HepG2 (cell line): ENCODE results near the gene MISP3. TPM values are rescaled to one million over a fixed set of nuclear protein-coding genes. Genes with fewer than 3 reads are reported as not detected.

Experiments used
- ATF7 ChIP-seq, 2 experiments: fragments of 450-650 bp in 1 of 2; sonication (generic) in 1 of 2; formaldehyde crosslinking in 1 of 2; IDR thresholded peaks; 2 replicates each; pipeline versions ENCODE4 v1.4.0 to v1.6.1; 2016 to 2020; ENCODE audit warnings: antibody characterized with exemption in 1 of 2, mild to moderate bottlenecking in 1 of 2, missing genetic modification reagents in 1 of 2
- CENPX ChIP-seq: sonication (generic); formaldehyde crosslinking; IDR thresholded peaks from 2 replicates; pipeline ENCODE4 v1.9.0; 2021; ENCODE audit warnings: mild to moderate bottlenecking, missing genetic modification reagents, moderate library complexity
- DMTF1 ChIP-seq: sonication (generic); formaldehyde crosslinking; IDR thresholded peaks from 2 replicates; pipeline ENCODE4 v1.4.0; 2020; ENCODE audit warnings: mild to moderate bottlenecking, missing genetic modification reagents
- FIP1L1 ChIP-seq: fragments of 200-400 bp; formaldehyde crosslinking; IDR thresholded peaks from 2 replicates; pipeline ENCODE4 v1.6.1; 2018; ENCODE audit warnings: low read depth, mild to moderate bottlenecking, low read length, moderate library complexity, borderline replicate concordance; ENCODE audit not compliant: insufficient read depth
- FOXP4 ChIP-seq: sonication (generic); formaldehyde crosslinking; IDR thresholded peaks from 2 replicates; pipeline ENCODE4 v1.4.0; 2020; ENCODE audit warnings: missing genetic modification reagents
- GMEB1 ChIP-seq: sonication (generic); formaldehyde crosslinking; IDR thresholded peaks from 2 replicates; pipeline ENCODE4 v1.5.1; 2020; ENCODE audit warnings: missing genetic modification reagents, mild to moderate bottlenecking, borderline replicate concordance
- KMT2A ChIP-seq: sonication (generic); formaldehyde crosslinking; IDR thresholded peaks from 2 replicates; pipeline ENCODE4 v1.4.0; 2020; ENCODE audit warnings: missing genetic modification reagents
- RARA ChIP-seq: IDR thresholded peaks from 2 replicates; pipeline ENCODE4 v1.6.1; 2016; ENCODE audit warnings: missing genetic modification reagents, missing compliant biosample characterization
- SNRNP70 ChIP-seq: fragments of 200-400 bp; formaldehyde crosslinking; IDR thresholded peaks from 2 replicates; pipeline ENCODE4 v1.6.1; 2017; ENCODE audit warnings: mild to moderate bottlenecking, low read depth, low read length, moderate library complexity
- TRIM22 ChIP-seq: fragments of 450-650 bp; IDR thresholded peaks from 2 replicates; pipeline ENCODE4 v1.6.1; 2017
- WIZ ChIP-seq: sonication (generic); formaldehyde crosslinking; IDR thresholded peaks from 2 replicates; pipeline ENCODE4 v1.5.1; 2020; ENCODE audit warnings: mild to moderate bottlenecking, missing genetic modification reagents
- ZC3H4 ChIP-seq: sonication (generic); formaldehyde crosslinking; IDR thresholded peaks from 2 replicates; pipeline ENCODE4 v1.4.0; 2020; ENCODE audit warnings: missing genetic modification reagents, borderline replicate concordance
- ZNF280B ChIP-seq: sonication (generic); formaldehyde crosslinking; IDR thresholded peaks from 2 replicates; pipeline ENCODE4 v1.5.0; 2020; ENCODE audit warnings: missing genetic modification reagents, mild to moderate bottlenecking, borderline replicate concordance
- ZNF430 ChIP-seq: sonication (generic); formaldehyde crosslinking; IDR thresholded peaks from 2 replicates; pipeline ENCODE4 v1.9.0; 2021; ENCODE audit warnings: mild to moderate bottlenecking, missing genetic modification reagents
- ZNF704 ChIP-seq: sonication (generic); formaldehyde crosslinking; IDR thresholded peaks from 2 replicates; pipeline ENCODE4 v1.8.1; 2023; ENCODE audit warnings: mild to moderate bottlenecking, inconsistent platforms, moderate library complexity, missing genetic modification reagents, borderline replicate concordance
- ZNF780A ChIP-seq: sonication (generic); formaldehyde crosslinking; IDR thresholded peaks from 2 replicates; pipeline ENCODE4 v1.8.0; 2022; ENCODE audit warnings: mild to moderate bottlenecking, missing genetic modification reagents, moderate library complexity
- ZNF792 ChIP-seq: IDR thresholded peaks from 2 replicates; pipeline ENCODE4 v1.6.1; 2016
- polyA plus RNA-seq, 8 experiments: library from polyadenylated mRNA; depleted of rRNA in 3 of 8; stranded (reverse) in 7 of 8; unstranded in 1 of 8; fragments of >200 nt; fragmentation: Illumina TruSeq in 4 of 8; extraction: Trizol in 4 of 8; gene quantifications; 2 replicates each; pipeline versions ENCODE4 v1.2.1 to v1.2.3, GENCODE V29; 2011 to 2016; ENCODE audit warnings: low read depth in 4 of 8, missing spikeins in 1 of 8, mixed read lengths in 1 of 8; ENCODE audit not compliant: insufficient read depth in 1 of 8
- total RNA-seq, 5 experiments: library from RNA; depleted of rRNA; stranded (reverse); fragments of >200 nt; fragmentation: Illumina TruSeq; extraction: Trizol; gene quantifications; 2 replicates each; pipeline ENCODE4 v1.2.3, GENCODE V29; 2016; ENCODE audit warnings: low read depth in 1 of 5

The MISP3 gene
- total and polyA plus RNA-seq, 2 of the 13 experiments (the other 11 are each of a cell fraction or from before 2014, with no cell fraction given), result 2.5 to 5.4 TPM

GRCh38 chr19:14118165-14119051 is 45.8 kb downstream of the MISP3 start (continued):
- TF ChIP-seq ZNF704 (CRISPR knock-in tag), result no peak
- TF ChIP-seq CENPX (CRISPR knock-in tag), result no peak
- TF ChIP-seq ATF7 (IDR thresholded peaks at IDR 0.05), result no peak
- no peak for TF ChIP-seq ATF7 (CRISPR knock-in tag; IDR thresholded peaks at IDR 0.05)
- TF ChIP-seq ZNF792, result no peak
- no peak for TF ChIP-seq SNRNP70
- TF ChIP-seq ZNF780A (CRISPR knock-in tag), result no peak
- TF ChIP-seq FIP1L1, result no peak
- TF ChIP-seq RARA (CRISPR knock-in tag), result no peak
- peak; percentile 61; the same call in 1 of the 2 replicates for TF ChIP-seq GMEB1 (CRISPR knock-in tag)
- TF ChIP-seq WIZ (CRISPR knock-in tag), result no peak
- TF ChIP-seq KMT2A (CRISPR knock-in tag), result no peak
- no peak for TF ChIP-seq TRIM22
- no peak for TF ChIP-seq DMTF1 (CRISPR knock-in tag)
- 0 out of 2 replicates have a peak, but pooled peaks have one; percentile 63 for TF ChIP-seq ZNF280B (CRISPR knock-in tag)
- TF ChIP-seq ZC3H4 (CRISPR knock-in tag), result peak; percentile 62
- peak; percentile 14; the same call in 1 of the 2 replicates for TF ChIP-seq ZNF430 (CRISPR knock-in tag)
- TF ChIP-seq FOXP4 (CRISPR knock-in tag), result no peak
